Measurements from ENCODE around the gene HSPB7.
"Not testable (repeated sequence)": the region's sequence is repeated elsewhere in the genome, so short reads cannot be mapped to it uniquely, and the experiment has no call there.

HSPB7 gene

DNA sequence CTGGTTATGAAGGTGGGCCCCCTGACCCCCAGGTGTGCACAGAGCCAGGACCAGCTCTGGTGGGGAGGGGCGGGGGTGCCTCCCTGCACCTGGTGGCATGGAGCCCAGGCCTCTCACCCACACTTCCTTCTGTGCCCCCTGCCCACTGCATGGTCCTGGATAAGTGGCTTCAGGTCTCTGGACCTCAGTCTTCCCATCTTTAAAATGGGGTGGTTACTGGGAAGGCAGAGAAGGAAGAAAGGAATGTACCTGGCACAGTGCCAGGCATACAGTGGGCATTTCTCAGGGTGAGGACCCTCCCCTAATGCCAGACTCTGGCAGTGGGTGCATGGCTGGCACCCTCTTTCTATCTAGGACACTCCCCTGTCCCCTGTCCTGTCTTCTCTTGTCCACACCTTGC lies 11.4 kb upstream of the HSPB7 start:
- Histone ChIP-seq H3K4me2 (no peak overlapping the region), H3K4me1 (ENCODE audit: low read depth, poor library complexity, severe bottlenecking) (peaks cover 15% of the 10 kb centered on the region), H3K27me3 (ENCODE audit: insufficient read depth, low read depth) (peaks cover 10% of the 10 kb centered on the region; the same call in 1 of the 2 replicates), H3K9ac (no peak overlapping the region), H4K20me1 (ENCODE audit: insufficient read depth) (no peaks in the 10 kb centered on the region), H3K36me3 (ENCODE audit: insufficient read depth) (no peaks in the 10 kb centered on the region), H2AFZ (ENCODE audit: low read depth) (no peak overlapping the region), H3K79me2 (ENCODE audit: insufficient read depth, low read depth) (no peaks in the 10 kb centered on the region), H3K4me3 (IDR thresholded peaks at IDR 0.05; ENCODE audit: insufficient read depth, low read depth, low read length) (no peak overlapping the region), H3K27ac (no peak overlapping the region)
- TF ChIP-seq, protein P1, sequence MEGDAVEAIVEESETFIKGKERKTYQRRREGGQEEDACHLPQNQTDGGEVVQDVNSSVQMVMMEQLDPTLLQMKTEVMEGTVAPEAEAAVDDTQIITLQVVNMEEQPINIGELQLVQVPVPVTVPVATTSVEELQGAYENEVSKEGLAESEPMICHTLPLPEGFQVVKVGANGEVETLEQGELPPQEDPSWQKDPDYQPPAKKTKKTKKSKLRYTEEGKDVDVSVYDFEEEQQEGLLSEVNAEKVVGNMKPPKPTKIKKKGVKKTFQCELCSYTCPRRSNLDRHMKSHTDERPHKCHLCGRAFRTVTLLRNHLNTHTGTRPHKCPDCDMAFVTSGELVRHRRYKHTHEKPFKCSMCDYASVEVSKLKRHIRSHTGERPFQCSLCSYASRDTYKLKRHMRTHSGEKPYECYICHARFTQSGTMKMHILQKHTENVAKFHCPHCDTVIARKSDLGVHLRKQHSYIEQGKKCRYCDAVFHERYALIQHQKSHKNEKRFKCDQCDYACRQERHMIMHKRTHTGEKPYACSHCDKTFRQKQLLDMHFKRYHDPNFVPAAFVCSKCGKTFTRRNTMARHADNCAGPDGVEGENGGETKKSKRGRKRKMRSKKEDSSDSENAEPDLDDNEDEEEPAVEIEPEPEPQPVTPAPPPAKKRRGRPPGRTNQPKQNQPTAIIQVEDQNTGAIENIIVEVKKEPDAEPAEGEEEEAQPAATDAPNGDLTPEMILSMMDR (conservative IDR thresholded peaks at IDR 0.05; ENCODE audit: low read depth, low read length) = no peak

DNA sequence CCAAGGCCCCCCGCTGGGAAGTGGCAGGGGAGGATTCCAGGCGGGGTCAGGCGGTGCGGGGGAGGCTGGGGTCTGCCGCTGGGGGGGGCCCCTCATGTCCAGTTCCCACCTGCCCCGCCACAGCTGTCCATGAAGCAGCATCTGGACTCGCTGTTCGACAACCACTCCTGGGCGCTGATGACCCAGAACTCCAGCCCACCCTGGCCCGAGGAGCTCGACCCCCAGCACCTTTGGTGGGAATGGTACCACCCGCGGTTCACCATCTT lies 11.1 kb upstream of the HSPB7 start:
- not testable (repeated sequence) for H2AFZ ChIP-seq (ENCODE audit: low read depth); H4K20me1 ChIP-seq (ENCODE audit: insufficient read depth); H3K36me3 ChIP-seq (ENCODE audit: insufficient read depth); H3K4me3 ChIP-seq (IDR thresholded peaks at IDR 0.05; ENCODE audit: insufficient read depth, low read depth, low read length); H3K9ac ChIP-seq; H3K27ac ChIP-seq; H3K79me2 ChIP-seq (ENCODE audit: insufficient read depth, low read depth); H3K27me3 ChIP-seq (ENCODE audit: insufficient read depth, low read depth); H3K4me2 ChIP-seq
- peaks cover 15% of the 10 kb centered on the region for H3K4me1 ChIP-seq (ENCODE audit: low read depth, poor library complexity, severe bottlenecking)

DNA sequence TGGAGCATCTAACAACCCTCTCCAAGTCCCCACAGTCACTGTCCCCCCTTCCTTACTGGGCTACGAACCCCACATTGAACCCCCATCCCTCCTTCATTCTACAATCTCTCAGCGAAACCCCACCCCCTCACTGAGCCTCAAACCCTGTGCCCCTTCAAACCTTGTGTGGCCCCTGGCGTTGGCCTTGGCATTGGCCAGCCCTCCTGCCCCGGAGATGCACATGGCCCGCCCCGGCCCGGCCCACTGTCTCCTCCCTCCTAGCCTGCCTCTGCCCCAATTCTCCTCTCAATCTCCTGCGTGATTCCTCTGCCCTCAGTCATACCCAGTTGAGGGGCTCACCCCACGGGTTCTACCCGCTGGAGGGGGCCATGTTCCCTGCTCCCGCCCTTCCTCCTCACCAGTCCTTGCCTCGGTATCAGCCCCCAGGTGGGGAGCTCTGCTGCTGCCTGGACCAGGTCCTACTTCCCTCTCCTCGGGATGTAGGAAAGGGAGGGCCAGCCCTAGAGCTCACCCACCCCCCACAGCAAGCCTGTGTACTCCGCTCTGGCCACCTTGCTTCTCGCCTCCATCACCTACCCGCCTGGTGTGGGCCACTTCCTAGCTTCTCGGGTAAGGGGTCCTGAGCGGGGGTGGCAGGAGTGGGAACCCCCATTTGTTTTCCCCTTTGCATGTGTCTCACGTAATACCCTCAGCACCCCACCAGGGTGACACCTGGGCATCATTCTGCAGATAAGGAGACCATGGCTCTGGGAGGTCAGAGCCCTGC lies 10.6 kb upstream of the HSPB7 start:
- H2AFZ ChIP-seq (ENCODE audit: low read depth) = no peak overlapping the region
- H3K79me2 ChIP-seq (ENCODE audit: insufficient read depth, low read depth) = no peaks in the 10 kb centered on the region
- H4K20me1 ChIP-seq (ENCODE audit: insufficient read depth) = no peaks in the 10 kb centered on the region
- TF ChIP-seq, protein P1 (conservative IDR thresholded peaks at IDR 0.05; ENCODE audit: low read depth, low read length) = no peak
- H3K4me2 ChIP-seq = no peak overlapping the region
- peaks cover 15% of the 10 kb centered on the region for H3K4me1 ChIP-seq (ENCODE audit: low read depth, poor library complexity, severe bottlenecking)
- no peak overlapping the region for H3K9ac ChIP-seq
- H3K27ac ChIP-seq = no peak overlapping the region
- no peak overlapping the region for H3K4me3 ChIP-seq (IDR thresholded peaks at IDR 0.05; ENCODE audit: insufficient read depth, low read depth, low read length)
- no peaks in the 10 kb centered on the region for H3K36me3 ChIP-seq (ENCODE audit: insufficient read depth)
- peaks cover 10% of the 10 kb centered on the region; the same call in 1 of the 2 replicates for H3K27me3 ChIP-seq (ENCODE audit: insufficient read depth, low read depth)

DNA sequence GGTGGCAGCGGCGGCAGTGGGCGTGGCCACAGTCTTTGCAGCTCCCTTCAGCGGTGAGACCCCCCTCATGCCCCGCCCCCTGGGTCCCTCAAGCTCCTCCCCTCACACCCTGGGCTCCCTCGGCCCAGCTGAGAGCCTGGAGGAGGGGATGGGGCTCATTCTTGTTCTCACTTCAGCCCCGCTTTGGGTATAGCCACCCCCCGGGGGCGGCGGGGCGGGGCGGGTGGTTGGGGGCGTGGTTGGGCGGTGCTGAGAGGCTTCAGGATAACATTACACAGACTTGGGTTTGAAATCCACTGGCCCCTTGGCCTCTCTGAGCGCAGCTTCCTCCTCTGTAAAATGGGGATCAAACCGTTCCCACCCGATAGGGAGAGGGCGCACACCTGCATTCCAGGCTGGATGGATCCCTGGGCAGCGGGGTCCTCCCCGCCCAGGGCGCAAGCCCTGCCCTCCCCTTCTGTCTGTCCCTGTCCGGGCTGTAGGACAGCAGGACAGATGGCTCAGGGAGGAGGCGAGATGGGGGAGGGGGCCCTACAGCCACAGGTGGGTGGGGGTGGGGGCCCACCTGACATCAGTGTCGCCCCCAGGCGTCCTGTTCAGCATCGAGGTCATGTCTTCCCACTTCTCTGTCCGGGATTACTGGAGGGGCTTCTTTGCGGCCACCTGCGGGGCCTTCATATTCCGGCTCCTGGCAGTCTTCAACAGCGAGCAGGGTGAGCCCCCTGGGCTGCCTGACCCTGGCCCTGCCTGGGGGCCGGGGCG lies 9.1 kb upstream of the HSPB7 start:
- Histone ChIP-seq H3K27me3 (ENCODE audit: insufficient read depth, low read depth) (peaks cover 10% of the 10 kb centered on the region; the same call in 1 of the 2 replicates), H4K20me1 (ENCODE audit: insufficient read depth) (no peaks in the 10 kb centered on the region), H3K4me2 (peak overlapping the region; percentile 66), H3K27ac (no peak overlapping the region), H3K36me3 (ENCODE audit: insufficient read depth) (no peaks in the 10 kb centered on the region), H3K9ac (no peak overlapping the region), H3K79me2 (ENCODE audit: insufficient read depth, low read depth) (no peaks in the 10 kb centered on the region), H2AFZ (ENCODE audit: low read depth) (peak overlapping the region; percentile 18), H3K4me1 (ENCODE audit: low read depth, poor library complexity, severe bottlenecking) (peaks cover 15% of the 10 kb centered on the region), H3K4me3 (IDR thresholded peaks at IDR 0.05; ENCODE audit: insufficient read depth, low read depth, low read length) (no peak overlapping the region)
- TF ChIP-seq, protein P1 (conservative IDR thresholded peaks at IDR 0.05; ENCODE audit: low read depth, low read length) = no peak

DNA sequence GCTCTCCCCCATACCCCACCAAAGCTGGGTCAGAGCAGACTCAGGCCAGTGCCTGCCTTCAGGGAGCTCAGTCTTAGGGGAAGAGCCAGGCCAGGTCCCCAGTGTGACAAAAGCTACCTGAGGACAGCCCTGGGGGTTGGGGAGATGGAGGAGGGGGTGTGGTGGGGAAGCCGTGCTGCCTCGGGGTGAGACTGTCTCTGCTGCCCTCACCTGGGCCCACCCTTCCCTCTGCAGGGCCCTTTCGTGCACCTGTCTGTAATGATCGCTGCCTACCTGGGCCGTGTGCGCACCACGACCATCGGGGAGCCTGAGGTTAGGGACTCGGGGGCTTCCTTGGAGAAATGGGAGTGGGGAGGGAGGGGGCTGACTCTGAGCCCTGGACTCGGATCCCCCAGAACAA lies 8.5 kb upstream of the HSPB7 start:
- not testable (repeated sequence) for H3K4me2 ChIP-seq; H3K9ac ChIP-seq; H2AFZ ChIP-seq (ENCODE audit: low read depth); H3K4me3 ChIP-seq (IDR thresholded peaks at IDR 0.05; ENCODE audit: insufficient read depth, low read depth, low read length); H3K36me3 ChIP-seq (ENCODE audit: insufficient read depth); H3K79me2 ChIP-seq (ENCODE audit: insufficient read depth, low read depth); H3K27me3 ChIP-seq (ENCODE audit: insufficient read depth, low read depth); H4K20me1 ChIP-seq (ENCODE audit: insufficient read depth); H3K27ac ChIP-seq
- H3K4me1 ChIP-seq (ENCODE audit: low read depth, poor library complexity, severe bottlenecking) = peaks cover 15% of the 10 kb centered on the region

All from KMS-11 (cell line).